Gastroesophageal sphincter (tissue), 3 donors: Measurements from ENCODE around the gene WNT3.

Source experiments
- POLR2AphosphoS5 ChIP-seq: sonication (generic); formaldehyde crosslinking; IDR thresholded peaks from one replicate; pipeline ENCODE4 v1.6.1; 2017; ENCODE audit warnings: antibody characterized with exemption
- TF ChIP-seq, protein P1 (sequence below), 4 experiments: fragments of 200-600 bp in 2 of 4; fragments of 450-650 bp in 2 of 4; sonication (generic) in 1 of 4; IDR thresholded peaks; one replicate each; pipeline ENCODE4 v1.5.1; 2017 to 2019; ENCODE audit warnings: antibody characterized with exemption in 4 of 4, mild to moderate bottlenecking in 2 of 4, moderate library complexity in 2 of 4

DNA sequence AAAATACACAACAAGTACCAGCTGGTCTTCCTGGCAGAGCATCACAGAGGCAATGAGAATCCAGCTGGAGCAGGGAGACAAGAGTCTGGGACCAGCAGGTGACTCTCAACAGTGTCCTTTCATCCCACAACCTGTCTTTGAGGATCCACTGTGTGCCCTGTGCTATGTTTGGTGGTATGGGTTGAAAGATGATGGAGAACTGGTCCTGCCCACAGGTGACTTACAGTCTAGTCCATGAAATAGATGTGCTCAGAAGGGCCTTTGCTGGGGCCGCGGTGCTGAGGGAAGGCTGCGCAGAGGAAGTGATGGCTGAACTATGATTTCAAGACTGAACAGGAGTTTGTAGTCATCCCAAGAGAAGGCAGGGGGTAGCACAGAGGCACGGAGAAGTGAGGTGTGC lies 17.9 kb downstream of the WNT3 start:
- no peak for TF ChIP-seq POLR2AphosphoS5
- TF ChIP-seq, protein P1, sequence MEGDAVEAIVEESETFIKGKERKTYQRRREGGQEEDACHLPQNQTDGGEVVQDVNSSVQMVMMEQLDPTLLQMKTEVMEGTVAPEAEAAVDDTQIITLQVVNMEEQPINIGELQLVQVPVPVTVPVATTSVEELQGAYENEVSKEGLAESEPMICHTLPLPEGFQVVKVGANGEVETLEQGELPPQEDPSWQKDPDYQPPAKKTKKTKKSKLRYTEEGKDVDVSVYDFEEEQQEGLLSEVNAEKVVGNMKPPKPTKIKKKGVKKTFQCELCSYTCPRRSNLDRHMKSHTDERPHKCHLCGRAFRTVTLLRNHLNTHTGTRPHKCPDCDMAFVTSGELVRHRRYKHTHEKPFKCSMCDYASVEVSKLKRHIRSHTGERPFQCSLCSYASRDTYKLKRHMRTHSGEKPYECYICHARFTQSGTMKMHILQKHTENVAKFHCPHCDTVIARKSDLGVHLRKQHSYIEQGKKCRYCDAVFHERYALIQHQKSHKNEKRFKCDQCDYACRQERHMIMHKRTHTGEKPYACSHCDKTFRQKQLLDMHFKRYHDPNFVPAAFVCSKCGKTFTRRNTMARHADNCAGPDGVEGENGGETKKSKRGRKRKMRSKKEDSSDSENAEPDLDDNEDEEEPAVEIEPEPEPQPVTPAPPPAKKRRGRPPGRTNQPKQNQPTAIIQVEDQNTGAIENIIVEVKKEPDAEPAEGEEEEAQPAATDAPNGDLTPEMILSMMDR (IDR thresholded peaks at IDR 0.05): no peak
